HG02943 (cell line): Measurements from ENCODE around the gene TYMS.

Experiments used
- ATAC-seq: cut with Tn5 transposase; IDR thresholded peaks from one replicate; pipeline ENCODE4 v1.9.1; 2021; ENCODE audit warnings: mild to moderate bottlenecking, low read depth, moderate library complexity; ENCODE audit not compliant: unreplicated experiment

The TYMS gene

DNA sequence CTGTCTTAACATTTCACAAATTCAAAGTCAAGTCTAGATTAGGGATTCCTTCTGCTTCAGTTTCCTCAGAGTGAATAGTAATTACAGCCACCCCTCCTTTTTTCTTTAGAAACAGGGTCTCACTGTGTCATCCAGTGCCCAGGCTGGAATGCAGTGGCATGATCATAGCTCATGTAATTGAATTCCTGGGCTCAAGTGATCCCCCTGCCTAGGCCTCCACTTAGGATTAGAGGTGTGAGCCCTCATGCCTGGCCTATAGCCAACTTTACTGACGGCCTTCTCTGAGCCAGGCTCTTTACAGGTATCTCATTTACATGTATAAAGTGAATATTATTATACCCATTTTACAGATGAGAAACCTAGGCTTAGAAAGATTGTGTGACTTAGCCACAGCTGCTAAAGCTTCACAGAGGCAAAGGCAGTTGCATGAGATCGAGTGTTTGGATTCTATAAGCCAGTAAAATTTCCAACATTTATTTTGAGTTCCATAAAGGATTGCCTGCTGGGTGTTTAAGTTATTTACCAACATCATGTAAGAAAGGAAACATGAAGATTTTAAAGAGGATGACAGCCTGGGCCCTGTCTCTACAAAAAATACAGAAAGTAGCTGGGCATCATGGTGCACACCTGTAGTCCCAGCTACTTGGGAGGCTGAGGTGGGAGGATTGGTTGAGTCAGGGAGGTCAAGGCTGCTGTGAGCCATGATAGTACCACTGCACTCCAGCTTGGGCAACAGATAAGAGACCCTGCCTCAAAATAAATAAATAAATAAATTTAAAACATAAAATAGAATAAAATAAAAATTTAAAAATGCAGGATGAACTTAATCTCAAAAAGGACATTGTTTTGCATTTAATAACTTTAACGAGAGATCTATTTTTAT lies 53.2 kb downstream of the TYMS start:
- ATAC-seq: no peak

GRCh38 chr18:711310-711656 lies 53.8 kb downstream of the TYMS start:
- ATAC-seq: peak; percentile 15

GRCh38 chr18:711657-712400 lies 54.4 kb downstream of the TYMS start:
- peak; percentile 73 for ATAC-seq

DNA sequence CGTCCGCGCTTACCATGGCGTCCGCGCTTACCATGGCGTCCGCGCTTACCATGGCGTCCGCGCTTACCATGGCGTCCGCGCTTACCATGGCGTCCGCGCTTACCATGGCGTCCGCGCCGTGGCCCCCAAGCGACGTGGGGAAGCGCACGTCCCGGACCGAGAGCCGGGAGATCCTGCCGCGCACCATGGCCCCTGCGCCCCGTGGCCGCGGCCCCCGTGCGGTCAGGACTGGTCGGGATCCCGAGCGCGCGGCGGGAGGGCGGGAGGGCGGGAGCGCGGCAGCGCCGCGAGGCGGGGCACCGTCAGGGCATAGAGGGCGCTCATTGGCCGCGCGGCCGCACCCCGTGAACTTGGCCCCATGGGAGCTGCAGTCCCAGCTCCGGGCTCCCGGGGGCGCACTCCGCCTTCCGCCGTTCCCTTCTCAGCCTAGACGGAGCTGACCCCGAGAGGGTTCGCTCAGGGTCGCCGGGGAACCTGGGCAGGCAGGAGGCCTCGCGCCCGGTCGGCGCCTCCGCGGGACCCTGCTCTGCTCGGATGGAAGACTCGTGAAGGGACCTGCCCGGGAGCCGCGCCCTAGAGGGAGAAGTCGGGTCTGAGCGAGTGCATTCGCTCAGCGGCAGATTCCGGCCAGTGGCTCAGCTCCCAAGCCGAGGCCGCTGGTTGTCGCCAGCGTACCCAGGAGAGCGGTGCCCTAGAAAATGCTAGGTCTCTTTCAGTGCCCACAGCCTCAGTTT lies 55.1 kb downstream of the TYMS start, which contains the start of gene ENOSF1:
Gene ENOSF1 (minus strand): TSS at position 230 of the 734 bp plus-strand sequence. CDS start 43 bp downstream, at position 187.
- ATAC-seq: peak; percentile 74

GRCh38 chr18:713135-713490 lies 55.7 kb downstream of the TYMS start:
- ATAC-seq: no peak

- ATAC-seq: no peak
Measured at GRCh38 chr18:715626-716025, 58.2 kb downstream of the TYMS start.

DNA sequence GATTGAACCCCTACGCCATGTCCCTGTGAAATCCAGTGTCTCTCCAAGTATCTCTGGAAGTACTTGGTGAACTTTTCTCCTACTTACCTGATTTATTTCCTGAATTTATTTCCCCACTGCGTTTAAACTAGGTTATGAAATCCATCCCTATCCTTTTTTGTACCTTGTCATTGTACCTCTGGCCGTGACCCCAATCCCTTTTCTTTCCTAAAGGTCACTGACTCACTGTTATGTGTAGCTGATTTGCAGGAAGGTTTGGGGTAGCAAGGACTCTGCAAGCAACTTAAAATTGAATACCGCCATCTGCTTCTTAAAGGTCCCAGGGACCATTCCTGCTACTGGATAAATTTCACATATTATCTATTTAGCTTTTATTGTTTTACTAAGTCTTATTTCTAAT lies 59.5 kb downstream of the TYMS start:
- no peak for ATAC-seq
